SK-N-MC (cell line): ENCODE measurements around the gene ZSCAN31.

Experiments used
- DNase-seq: peaks from one replicate; pipeline ENCODE4 v3.0.0-alpha.2; 2011; ENCODE audit warnings: low read depth, low spot score
- H3K27ac ChIP-seq: fragments of 200-600 bp; sonication (generic); 2 replicates; pipeline ENCODE4 v1.5.1; 2016; ENCODE audit warnings: mixed run types
- H3K36me3 ChIP-seq: fragments of 200-600 bp; sonication (generic); 2 replicates; pipeline ENCODE4 v1.6.1; 2017; ENCODE audit warnings: antibody characterized with exemption, low read length, mixed read lengths; ENCODE audit not compliant: insufficient read depth
- H3K4me3 ChIP-seq: fragments of 200-600 bp; sonication (generic); 2 replicates; pipeline ENCODE4 v1.5.1; 2016
- H3K9ac ChIP-seq: fragments of 200-600 bp; sonication (generic); 2 replicates; pipeline ENCODE4 v1.8.0; 2017; ENCODE audit warnings: mixed run types, mixed read lengths; ENCODE audit not compliant: insufficient read length
- H3K9me3 ChIP-seq: fragments of 200-600 bp; sonication (generic); 2 replicates; pipeline ENCODE4 v1.6.1; 2017; ENCODE audit warnings: low read depth, mild to moderate bottlenecking, antibody characterized with exemption, low read length, moderate library complexity, mixed read lengths
- EZH2 ChIP-seq: fragments of 200-600 bp; sonication (generic); IDR thresholded peaks from one replicate; pipeline ENCODE4 v1.6.1; 2017; ENCODE audit warnings: antibody characterized with exemption
- FOXP2 ChIP-seq: optimal IDR thresholded peaks from 2 replicates; pipeline ENCODE3; 2011; ENCODE audit warnings: mild to moderate bottlenecking, moderate library complexity; ENCODE audit not compliant: insufficient read depth; ENCODE audit errors: extremely low read length, control extremely low read depth
- POLR2AphosphoS5 ChIP-seq: IDR thresholded peaks from 2 replicates; pipeline ENCODE4 v1.6.1; 2012; ENCODE audit warnings: mild to moderate bottlenecking, low read depth, low read length, borderline replicate concordance

Gene ZSCAN31

DNA sequence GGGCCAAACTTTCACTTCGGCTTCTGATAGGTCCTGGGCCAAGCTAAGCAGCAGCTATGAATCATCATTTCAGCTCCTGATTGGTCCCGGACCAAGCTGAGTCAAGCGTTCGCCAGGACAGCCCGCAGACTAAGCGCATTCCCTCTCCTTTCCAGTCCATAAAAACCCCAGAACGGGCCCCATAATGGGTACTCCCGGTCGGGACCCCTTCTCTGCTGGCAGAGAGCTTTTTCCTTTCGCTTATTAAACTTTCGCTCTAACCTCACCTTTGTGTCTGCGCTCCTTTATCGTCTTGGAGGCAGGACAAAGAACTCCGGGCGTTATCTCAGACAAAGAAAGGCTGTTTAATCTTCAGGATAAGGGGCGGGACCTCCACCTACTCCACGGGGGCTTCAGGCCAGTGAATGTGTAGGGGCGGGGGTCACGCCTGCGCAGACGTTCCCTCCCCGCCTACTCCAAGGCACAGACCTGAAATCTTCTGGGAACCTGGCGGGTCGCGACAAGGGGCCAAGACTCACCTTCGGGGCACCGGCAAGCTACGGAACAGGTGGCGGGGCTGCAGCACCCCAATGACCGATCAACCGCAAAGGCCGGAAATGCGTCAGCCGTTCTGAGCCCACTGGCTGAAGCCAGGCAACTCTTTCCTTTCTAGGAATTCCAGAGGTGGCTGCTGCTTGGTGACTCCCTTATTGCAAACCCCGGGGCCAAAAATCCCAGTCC, at the start of gene ZSCAN31:
TSS of gene ZSCAN31 (minus strand) at position 585 of the 720 bp plus-strand sequence. CDS start 6,465 bp downstream, outside the sequence.
- H3K4me3 ChIP-seq: peak within 1 kb of the TSS; percentile 88
- no peaks in the 10 kb centered on the region for H3K36me3 ChIP-seq
- H3K27ac ChIP-seq: peak within 1 kb of the TSS; percentile 95
- H3K9ac ChIP-seq: peak within 1 kb of the TSS; percentile 95
- peak; percentile 92 for TF ChIP-seq POLR2AphosphoS5
- no peak for TF ChIP-seq EZH2
- H3K9me3 ChIP-seq: no peaks in the 10 kb centered on the region
- DNase-seq: peak; percentile 75

DNA sequence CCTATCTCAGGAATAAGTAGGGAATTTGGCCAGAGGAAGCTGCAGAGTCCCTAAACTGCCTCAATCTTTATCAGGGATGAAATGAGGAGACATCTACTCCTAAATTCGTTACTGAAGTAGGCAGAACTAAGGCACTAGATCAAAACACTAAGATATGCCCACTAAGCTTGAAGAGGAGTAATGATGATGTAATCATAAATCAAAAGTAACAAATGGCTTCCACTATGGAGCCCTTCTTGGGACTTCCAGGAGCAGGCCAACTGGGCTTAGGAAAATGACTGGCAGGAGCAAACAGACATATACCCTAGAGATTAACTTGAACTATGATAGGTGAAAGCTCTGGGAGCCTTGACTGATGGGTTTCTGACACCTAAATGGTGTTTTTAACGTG, 48.2 kb upstream of the ZSCAN31 start:
- TF ChIP-seq POLR2AphosphoS5: no peak
- TF ChIP-seq FOXP2: no peak
- no peak for TF ChIP-seq EZH2
- H3K9ac ChIP-seq: no peak overlapping the region
- DNase-seq: no peak
- no peak overlapping the region for H3K27ac ChIP-seq
- no peaks in the 10 kb centered on the region for H3K9me3 ChIP-seq
- H3K4me3 ChIP-seq: no peak overlapping the region
- no peaks in the 10 kb centered on the region for H3K36me3 ChIP-seq

DNA sequence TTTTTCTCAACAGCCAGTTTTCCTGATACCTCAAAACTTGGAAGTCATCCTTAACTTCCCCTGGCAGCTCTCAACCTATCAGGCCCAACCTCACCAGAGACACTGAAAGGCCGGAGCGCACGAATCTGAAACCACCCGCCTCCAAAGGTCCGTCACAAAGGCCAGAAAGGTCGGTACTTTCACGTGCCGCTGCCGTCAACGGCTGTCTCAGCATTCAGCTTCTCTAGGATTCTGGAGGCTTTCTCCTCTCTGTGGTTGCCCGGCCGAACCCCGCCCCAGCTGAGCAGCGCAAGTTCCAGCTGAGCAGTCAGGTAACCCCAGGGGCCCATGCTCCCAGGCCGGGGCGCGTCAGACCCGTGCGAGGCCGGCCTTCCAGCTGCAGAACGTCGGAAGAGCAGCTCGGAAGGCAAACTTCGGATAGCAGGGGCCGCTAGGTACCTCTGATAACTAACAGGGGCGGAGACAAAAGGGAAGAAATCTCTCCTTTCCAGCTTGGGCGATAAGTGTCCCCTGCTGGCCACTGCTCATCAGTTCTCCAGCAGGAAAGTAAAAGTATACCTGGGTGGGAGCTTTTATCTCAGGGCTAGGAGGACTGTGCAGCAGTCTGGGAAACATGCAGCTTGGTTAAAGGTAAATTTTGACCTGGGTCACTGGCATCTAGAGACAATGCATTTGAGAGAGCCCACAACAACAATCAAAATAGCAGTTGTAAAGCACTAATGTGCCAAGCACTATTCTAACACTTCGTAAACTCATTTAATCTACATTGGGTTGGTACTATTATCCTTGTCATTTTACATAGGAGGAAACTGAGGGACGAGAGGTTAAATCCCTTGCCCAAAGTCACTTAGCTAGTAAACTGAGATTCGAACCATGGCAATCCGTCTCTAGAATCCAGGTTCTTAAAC, 47.5 kb upstream of the ZSCAN31 start:
- TF ChIP-seq POLR2AphosphoS5 (no peak), FOXP2 (no peak), EZH2 (no peak)
- Histone ChIP-seq H3K36me3 (no peaks in the 10 kb centered on the region), H3K4me3 (no peak overlapping the region), H3K27ac (no peak overlapping the region), H3K9ac (no peak overlapping the region), H3K9me3 (no peaks in the 10 kb centered on the region)
- no peak for DNase-seq

DNA sequence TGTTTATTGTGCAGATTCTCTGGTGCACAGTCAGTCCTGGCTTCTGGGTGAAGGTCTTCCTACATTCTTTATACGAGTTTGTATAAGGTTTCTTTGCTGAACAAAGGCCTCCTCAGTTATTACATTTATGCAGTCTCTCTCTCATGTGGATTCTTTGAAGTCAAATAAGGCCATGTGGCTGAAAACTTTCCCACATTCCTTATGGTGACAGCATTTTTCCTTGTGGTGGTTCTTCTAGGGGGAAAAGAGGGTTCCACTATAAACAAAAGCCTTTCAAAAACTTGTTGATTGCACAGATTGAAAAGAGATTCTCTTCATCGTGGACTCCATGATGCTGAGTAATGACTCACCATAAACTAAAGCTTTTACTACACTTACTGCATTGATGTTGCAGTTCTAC, 44.4 kb upstream of the ZSCAN31 start:
- no peak overlapping the region for H3K9ac ChIP-seq
- no peak overlapping the region for H3K4me3 ChIP-seq
- no peak for DNase-seq
- no peak for TF ChIP-seq POLR2AphosphoS5
- no peak for TF ChIP-seq FOXP2
- no peaks in the 10 kb centered on the region for H3K9me3 ChIP-seq
- H3K36me3 ChIP-seq: no peaks in the 10 kb centered on the region
- H3K27ac ChIP-seq: no peak overlapping the region

DNA sequence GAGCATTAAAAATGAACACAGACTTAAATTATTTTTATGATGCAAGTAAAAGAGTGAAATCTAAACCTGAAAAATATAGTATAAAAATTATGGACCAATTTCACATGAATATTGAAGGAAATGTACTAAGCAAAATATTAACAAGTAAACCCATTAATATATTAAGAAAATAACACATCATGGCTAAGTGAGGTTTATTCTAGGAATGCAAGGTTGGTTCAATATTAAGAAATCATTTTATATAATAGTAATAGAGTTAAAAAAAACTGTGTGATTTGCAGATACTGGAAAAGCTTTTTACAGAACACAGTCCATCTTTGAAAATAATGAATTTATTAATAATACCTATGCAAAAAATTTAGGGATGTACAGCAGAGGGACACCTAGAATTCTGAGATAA, 42.7 kb upstream of the ZSCAN31 start:
- H3K9ac ChIP-seq: no peak overlapping the region

DNA sequence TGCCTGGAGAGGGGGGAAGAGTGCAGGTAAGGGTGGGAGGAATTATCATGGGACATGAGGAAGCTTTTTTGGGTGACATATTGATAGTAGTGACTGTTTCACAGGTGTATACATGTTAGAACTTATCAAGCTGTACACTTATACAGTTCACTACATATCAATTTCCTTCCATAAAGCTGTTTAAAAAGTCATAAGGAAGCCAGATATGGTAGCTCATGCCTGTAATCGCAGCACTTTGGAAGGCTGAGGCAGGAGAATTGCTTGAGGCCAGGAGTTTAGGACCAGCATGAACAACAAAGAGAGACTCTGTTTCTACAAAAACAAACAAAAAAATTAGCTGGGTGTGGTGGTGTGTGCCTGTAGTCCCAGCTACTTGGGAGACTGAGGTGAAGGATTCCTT, 41.9 kb upstream of the ZSCAN31 start:
- DNase-seq: no peak
- H3K9ac ChIP-seq: no peak overlapping the region
- H3K36me3 ChIP-seq: no peaks in the 10 kb centered on the region
- no peak overlapping the region for H3K4me3 ChIP-seq
- no peak overlapping the region for H3K27ac ChIP-seq
- no peaks in the 10 kb centered on the region for H3K9me3 ChIP-seq
- no peak for TF ChIP-seq EZH2
- no peak for TF ChIP-seq FOXP2
- no peak for TF ChIP-seq POLR2AphosphoS5

More for the DNA sequence above, 42.7 kb upstream of the ZSCAN31 start:
- no peak overlapping the region for H3K4me3 ChIP-seq
- no peak for DNase-seq
- TF ChIP-seq POLR2AphosphoS5: no peak
- no peak for TF ChIP-seq EZH2
- TF ChIP-seq FOXP2: no peak
- no peak overlapping the region for H3K27ac ChIP-seq
- H3K9me3 ChIP-seq: no peaks in the 10 kb centered on the region
- H3K36me3 ChIP-seq: no peaks in the 10 kb centered on the region

DNA sequence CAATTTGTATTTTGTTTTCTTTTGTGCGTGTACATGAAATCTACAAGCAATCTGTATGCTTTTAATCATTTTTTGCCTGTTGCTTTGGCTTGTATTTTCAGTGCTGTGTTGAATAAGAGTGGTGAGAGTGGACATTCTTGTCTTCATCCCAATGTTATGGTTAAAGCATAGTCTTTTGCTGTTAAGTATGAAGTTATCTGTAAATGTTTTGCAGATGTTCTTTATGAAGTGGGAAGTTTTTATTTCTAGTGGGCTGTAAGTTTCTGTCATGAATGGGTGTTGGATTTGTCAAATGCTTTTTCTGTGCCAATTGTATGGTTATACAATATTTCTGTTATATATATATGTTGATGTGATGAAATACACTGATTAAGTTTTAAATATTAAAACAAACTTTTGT, 38.0 kb upstream of the ZSCAN31 start:
- Histone ChIP-seq H3K4me3 (no peak overlapping the region), H3K27ac (no peak overlapping the region), H3K9me3 (no peaks in the 10 kb centered on the region), H3K9ac (no peak overlapping the region), H3K36me3 (no peaks in the 10 kb centered on the region)
- no peak for DNase-seq
- no peak for TF ChIP-seq FOXP2
- no peak for TF ChIP-seq EZH2
- TF ChIP-seq POLR2AphosphoS5: no peak

DNA sequence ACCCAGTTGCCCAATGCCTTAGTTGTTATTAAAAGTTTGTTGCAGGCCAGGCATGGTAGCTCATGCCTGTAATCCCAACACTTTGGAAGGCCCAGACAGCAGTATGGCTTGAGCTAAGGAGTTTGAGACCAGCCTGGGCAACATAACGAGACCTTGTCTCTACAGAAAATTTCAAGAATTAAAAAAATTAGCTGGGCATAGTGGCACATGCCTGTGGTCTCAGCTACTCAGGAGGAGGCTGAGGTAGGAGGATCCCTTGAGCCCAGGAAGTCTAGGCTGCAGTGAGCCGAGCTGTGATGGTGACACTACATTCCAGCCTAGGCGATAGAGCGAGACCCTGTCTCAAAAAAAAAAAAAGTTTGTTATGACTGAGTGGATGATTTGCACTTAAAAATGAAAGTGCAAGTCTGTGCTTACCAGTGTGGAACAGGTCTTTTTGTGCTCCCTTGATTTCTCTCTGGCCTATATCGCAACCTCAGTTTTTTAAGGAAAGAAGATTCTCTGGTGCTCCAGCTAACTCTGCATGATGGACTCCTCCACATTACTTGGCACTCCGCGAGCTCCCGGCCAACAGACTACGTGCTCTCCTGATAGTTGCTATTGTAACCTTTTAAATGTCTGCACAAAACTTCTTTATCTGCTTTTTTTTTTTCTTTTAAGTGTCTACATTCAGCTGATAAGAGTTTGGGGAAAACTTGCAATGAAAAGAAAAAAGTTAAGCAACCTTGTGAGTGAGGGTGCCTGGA, 35.9 kb upstream of the ZSCAN31 start:
- H3K4me3 ChIP-seq: no peak overlapping the region
- DNase-seq: no peak

More for the DNA sequence above, 35.9 kb upstream of the ZSCAN31 start:
- Histone ChIP-seq H3K9ac (no peak overlapping the region), H3K27ac (no peak overlapping the region), H3K36me3 (no peaks in the 10 kb centered on the region), H3K9me3 (no peaks in the 10 kb centered on the region)
- TF ChIP-seq FOXP2 (no peak), EZH2 (no peak), POLR2AphosphoS5 (no peak)
